H4 (cell line): ENCODE measurements around the gene SORCS2. TPM values are rescaled to one million over a fixed set of nuclear protein-coding genes. Genes with fewer than 3 reads are reported as not detected.

Source experiments
- DNase-seq: peaks from one replicate; pipeline ENCODE4 v3.0.0-alpha.2; 2015; ENCODE audit warnings: low spot score
- total RNA-seq: library from RNA; depleted of rRNA; stranded (reverse); fragments of >200 nt; shearing (Covaris generic); gene quantifications from 2 replicates; pipeline ENCODE4 v1.2.3, GENCODE V29; 2014

SORCS2 gene
- total RNA-seq, 1 experiment from 2014 or later = 0.02 TPM

GRCh38 chr4:7608046-7608445 lies 415.7 kb downstream of the SORCS2 start:
- DNase-seq = no peak

DNA sequence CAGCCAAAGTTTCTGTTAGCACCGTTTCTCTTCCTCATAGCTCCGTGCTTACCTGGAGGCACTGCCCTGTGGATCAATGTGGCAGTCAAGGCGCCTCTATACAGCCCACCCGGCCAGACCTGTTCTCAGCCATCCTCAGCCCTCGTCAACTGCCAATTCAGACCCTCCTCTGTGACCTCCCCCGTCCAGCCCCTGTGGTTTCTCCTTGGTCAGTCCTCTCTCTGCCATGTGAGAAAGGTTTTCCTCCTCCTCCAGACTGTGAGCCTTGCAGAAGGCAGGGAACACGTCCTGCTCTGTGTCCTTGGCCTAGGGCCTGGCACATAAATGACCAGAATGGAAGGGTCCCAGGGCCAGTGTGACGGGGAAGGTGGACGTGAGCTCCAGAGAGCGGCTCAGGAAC lies 417.0 kb downstream of the SORCS2 start:
- DNase-seq = no peak

- no peak for DNase-seq
Observed at GRCh38 chr4:7610022-7610670, 417.8 kb downstream of the SORCS2 start.

DNA sequence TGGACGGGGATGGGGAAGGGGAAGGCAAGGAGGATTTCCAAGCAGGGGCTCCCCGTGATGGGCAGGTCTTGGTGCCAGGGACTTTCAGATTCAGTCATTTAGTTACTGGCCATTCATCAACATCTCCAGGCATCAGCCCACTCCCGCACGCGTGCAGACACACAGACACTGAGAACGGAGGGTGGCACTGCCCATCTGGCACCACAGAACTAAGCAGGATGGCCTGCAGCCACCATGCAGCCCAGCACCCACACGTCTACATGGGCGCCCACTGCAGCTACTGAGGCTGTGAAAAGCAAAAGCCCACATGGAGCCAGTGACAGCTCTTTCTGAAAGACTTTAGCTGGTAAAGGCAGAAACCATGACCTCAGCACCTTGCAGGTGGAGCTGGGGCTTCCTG lies 418.5 kb downstream of the SORCS2 start:
- DNase-seq = no peak

DNA sequence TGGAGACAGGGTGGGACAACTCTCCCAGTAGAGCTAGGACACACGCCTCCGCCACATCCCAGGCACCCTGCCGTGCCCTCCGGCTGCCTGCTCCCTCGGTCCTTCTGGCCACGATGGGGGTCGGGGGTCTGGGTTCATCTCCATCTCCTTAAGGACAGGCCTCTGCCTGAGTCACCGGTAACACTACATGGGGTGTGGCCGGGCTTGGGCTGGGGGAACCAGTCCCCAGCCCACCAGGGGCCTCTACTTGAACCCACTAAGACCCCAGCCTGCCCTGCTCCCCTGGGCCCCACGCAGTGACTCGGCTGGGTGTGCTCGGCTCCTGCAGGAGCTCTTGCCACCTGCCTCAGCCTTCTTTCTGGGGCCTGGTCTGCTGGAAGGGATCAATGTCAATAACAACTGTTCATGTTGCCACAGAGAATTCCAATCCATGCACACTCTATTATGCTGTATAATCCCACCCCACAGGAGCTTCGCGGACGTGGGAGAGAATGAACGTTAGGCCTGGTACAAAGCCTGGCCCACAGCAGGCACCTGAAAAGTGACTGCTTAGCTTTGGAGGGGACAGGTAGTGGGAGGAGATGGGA lies 420.1 kb downstream of the SORCS2 start:
- no peak for DNase-seq

DNA sequence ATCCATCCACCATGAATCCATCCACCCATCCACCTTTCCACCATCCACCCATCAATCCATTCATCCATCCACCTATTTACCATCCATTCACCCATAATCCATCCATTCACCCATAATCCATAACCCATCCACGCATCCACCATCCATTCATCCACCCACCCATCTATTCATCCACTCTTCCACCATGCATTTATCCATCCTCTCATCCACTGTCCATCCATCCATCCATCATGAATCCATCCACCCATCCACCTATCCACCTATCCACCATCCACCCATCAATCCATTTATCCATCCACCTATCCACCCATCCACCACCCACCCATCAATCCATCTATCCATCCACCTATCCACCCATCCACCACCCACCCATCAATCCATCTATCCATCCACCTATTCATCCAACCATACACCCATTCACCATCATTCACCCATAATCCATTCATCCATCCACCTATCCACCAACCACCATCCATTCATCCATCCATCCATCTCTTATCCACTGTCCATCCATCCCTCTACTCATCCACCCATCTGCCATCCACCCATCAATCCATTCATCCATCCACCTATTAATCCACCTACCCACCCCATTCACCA lies 422.1 kb downstream of the SORCS2 start:
- DNase-seq = no peak

- DNase-seq = no peak
Observed at GRCh38 chr4:7616193-7616592, 423.9 kb downstream of the SORCS2 start.

DNA sequence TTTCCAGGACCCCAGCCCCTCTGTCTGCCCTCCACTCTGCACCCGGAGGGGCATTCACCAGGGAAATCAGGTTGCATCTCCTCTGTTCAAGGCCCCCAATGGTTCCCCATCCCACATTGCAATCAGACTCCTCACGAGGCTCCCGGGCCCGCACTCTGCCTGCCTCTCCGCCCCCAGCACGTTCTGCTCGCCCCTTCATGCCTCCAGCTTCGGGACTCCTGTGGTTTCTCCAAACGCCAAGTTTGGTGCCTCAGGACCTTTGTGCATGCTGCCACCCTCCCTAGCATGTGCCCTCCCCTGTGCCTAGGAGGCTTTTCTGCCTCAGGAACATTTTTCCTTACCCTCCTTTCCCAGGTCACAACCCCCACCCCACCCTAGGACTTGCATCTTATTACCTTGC lies 426.0 kb downstream of the SORCS2 start:
- DNase-seq = no peak

DNA sequence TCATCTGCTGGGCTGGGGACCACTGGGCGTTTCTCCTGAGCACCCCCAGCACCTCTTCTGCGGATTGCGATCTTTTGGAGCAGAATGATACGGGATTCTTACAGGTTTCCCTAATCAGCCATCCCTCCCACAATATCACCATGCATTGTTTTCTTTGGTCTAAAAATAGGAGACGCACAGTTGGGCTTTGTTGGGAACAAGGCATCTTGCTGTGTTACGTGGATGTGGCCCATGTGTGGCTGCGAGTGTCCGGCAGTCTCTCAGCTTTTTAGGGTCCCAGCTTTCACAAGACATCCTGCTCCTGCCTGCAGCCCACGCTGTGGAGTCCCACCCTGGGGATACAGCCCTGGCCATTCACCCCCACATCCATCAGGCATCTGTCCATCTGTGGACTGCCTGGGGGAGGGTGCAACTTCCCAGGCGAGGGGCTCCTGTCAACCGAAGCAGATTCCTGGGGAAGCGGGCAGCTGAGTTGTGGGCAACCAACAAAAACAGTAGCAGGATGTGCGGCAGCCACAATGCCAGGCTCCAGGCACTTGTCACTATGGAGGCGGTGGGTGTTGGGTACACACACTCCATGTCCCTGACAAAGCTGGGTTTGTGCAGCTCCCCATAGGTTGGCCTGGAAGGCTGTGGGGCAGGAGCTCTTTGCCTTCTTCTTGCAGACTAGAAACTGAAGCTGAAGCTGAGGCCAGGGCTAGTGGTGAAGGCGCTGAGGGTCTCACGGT lies 427.9 kb downstream of the SORCS2 start:
- no peak for DNase-seq

DNA sequence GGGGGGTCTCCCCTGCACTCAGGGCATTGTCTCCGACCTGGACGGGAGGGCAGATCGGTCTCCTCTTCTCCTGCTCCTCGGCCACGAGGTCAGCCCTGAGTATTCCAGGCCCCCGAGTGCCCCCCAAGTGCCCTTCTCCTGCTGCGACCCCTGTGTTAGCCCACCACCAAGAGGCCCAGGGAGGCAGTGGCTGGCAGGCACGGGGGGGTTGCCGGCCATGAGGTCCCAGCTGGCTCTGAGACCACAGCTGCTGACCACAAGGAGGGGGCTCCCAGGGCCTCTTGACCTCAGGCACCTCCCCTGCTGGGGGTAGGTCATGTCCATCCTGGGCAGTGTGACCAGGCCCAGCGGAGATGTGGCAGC lies 428.5 kb downstream of the SORCS2 start:
- DNase-seq = no peak

DNA sequence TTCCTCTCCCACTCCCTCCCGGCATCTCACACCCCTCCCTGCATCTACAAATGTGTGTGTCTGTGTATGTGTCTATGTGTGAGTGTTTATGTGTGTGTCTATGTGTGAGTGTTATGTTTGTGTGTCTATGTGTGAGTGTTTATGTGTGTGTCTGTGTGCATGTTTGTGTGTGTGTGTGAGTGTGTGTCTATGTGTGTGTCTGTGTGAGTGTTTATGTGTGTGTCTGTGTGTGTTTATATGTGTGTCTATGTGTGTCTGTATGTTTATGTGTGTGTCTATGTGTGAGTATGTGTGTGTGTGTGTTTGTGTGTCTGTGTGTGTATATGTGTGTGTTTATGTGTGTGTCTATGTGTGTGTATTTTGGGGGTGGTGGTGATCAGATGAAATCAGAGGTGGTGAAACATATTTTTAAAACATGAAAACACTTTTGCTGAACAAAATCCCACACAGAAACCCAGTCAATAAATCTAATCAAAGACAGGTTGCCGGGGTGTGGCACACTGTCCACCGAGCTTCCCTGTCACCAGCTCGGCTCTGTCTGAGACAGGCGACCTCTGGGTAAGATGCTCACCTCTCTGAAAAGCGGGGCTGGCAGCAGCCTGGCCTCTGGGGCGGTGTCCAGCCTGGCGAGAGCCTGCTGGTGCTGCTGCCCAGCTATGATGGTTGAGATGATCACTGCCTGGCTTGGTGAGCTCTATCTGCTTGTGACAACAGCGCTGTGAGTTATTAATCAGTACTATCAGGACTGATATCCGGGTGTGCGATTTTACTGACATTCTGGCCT lies 429.1 kb downstream of the SORCS2 start:
- no peak for DNase-seq

GRCh38 chr4:7622371-7622770 lies 430.0 kb downstream of the SORCS2 start:
- no peak for DNase-seq

- no peak for DNase-seq
Observed at GRCh38 chr4:7623468-7623867, 431.1 kb downstream of the SORCS2 start.

- no peak for DNase-seq
Observed at GRCh38 chr4:7624396-7624980, 432.1 kb downstream of the SORCS2 start.

DNA sequence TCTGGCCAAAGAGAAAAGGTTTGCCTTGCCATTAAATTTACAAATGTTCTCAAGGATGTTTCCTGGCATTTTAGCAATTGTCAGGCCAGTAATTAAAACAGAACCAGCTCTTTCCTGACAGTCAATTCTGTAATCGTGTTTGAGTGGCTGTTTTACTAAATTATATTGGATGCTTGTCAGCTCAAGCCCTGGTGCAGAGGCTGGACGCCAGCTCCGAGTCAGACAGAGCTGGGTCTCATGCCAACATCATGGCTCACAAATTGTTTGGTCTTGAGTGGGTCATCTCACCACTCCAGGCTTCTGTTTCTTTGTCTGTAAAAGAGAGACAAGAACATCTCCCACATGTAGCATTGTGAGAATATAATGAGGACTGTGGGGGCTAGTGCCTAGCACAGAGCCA lies 432.7 kb downstream of the SORCS2 start:
- DNase-seq = no peak

DNA sequence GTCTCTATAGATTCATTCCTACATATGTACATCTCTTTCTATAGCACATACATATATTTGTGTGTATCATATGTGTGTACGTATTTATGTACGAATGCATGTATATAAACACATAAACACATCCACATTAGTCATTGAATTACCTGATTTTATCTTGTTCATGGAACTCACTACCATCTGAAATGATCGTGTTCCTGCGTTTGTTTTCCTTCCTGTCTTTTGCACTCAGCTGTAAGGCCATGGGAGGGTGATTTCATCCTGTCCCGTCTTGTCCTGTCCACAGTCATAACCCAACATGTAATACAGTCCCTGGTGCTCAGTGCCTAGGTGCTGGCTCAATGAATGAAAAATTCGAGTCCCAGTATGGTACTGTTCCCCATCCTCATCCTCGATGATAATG lies 434.2 kb downstream of the SORCS2 start:
- no peak for DNase-seq

GRCh38 chr4:7627251-7628250 lies 435.2 kb downstream of the SORCS2 start:
- DNase-seq = no peak

GRCh38 chr4:7628432-7628831 lies 436.1 kb downstream of the SORCS2 start:
- DNase-seq = no peak

- no peak for DNase-seq
Observed at GRCh38 chr4:7629501-7630254, 437.3 kb downstream of the SORCS2 start.
